Activated CD4-positive, alpha-beta T cell treated with anti-CD3 and anti-CD28 coated beads for 4 hours (primary cell): Measurements from ENCODE around the gene OR4D5.

Experiments used
- DNase-seq, 2 donors: peaks; one replicate each; pipeline ENCODE4 v3.0.0-alpha.2; 2020

The OR4D5 gene

GRCh38 chr11:123939317-123939716, at the start of gene OR4D5:
OR4D5 (plus strand) TSS chr11:123939617; CDS start chr11:123939617, 0 bp downstream.
- no peak for DNase-seq

GRCh38 chr11:123892031-123892430, 47.4 kb upstream of the OR4D5 start:
- no peak for DNase-seq

- no peak for DNase-seq
Measured at GRCh38 chr11:123899792-123900191, 39.6 kb upstream of the OR4D5 start.

GRCh38 chr11:123901867-123902266, 37.5 kb upstream of the OR4D5 start, which contains the start of gene OR8D4:
OR8D4 (plus strand) TSS chr11:123902167; CDS start chr11:123906432, 4,265 bp downstream.
- no peak for DNase-seq

- no peak for DNase-seq
Measured at GRCh38 chr11:123903932-123904331, 35.5 kb upstream of the OR4D5 start.

GRCh38 chr11:123904932-123905331, 34.5 kb upstream of the OR4D5 start:
- DNase-seq, result no peak

- no peak for DNase-seq
Measured at GRCh38 chr11:123905826-123906225, 33.6 kb upstream of the OR4D5 start.

GRCh38 chr11:123920943-123921342, 18.5 kb upstream of the OR4D5 start:
- DNase-seq, result no peak

GRCh38 chr11:123924027-123924426, 15.4 kb upstream of the OR4D5 start:
- no peak for DNase-seq

- DNase-seq, result no peak
Measured at GRCh38 chr11:123942413-123942812, 3.0 kb downstream of the OR4D5 start.

- DNase-seq, result no peak
Measured at GRCh38 chr11:123943738-123944137, 4.3 kb downstream of the OR4D5 start, which contains the start of gene OR6T1. OR6T1 (minus strand) TSS chr11:123943838; CDS start chr11:123943838, 0 bp downstream.

GRCh38 chr11:123945132-123945531, 5.7 kb downstream of the OR4D5 start:
- DNase-seq, result no peak

- no peak for DNase-seq
Measured at GRCh38 chr11:123956752-123957151, 17.3 kb downstream of the OR4D5 start.

GRCh38 chr11:123973816-123974215, 34.4 kb downstream of the OR4D5 start:
- DNase-seq, result no peak

- DNase-seq, result no peak
Measured at GRCh38 chr11:123976770-123977560, 37.5 kb downstream of the OR4D5 start.

- DNase-seq, result no peak
Measured at GRCh38 chr11:123977731-123978347, 38.4 kb downstream of the OR4D5 start, which contains the start of gene OR10S1. OR10S1 (minus strand) TSS chr11:123977781; CDS start chr11:123977664, 117 bp downstream.

- DNase-seq, result no peak
Measured at GRCh38 chr11:123979311-123979710, 39.9 kb downstream of the OR4D5 start.
